Endothelial cell of umbilical vein (primary cell): ENCODE results near the gene RNF4.

Experiments
- EZH2 ChIP-seq: IDR thresholded peaks from 2 replicates; pipeline ENCODE4 v1.6.1; 2012; ENCODE audit warnings: borderline replicate concordance, low read depth, mild to moderate bottlenecking, moderate library complexity, low read length, inconsistent platforms; ENCODE audit not compliant: severe bottlenecking
- FOS ChIP-seq: IDR thresholded peaks from 2 replicates; pipeline ENCODE4 v1.6.1; 2011; ENCODE audit warnings: mild to moderate bottlenecking, low read length, moderate library complexity, borderline replicate concordance; ENCODE audit not compliant: insufficient read depth
- GATA2 ChIP-seq: IDR thresholded peaks from 2 replicates; pipeline ENCODE4 v1.7.0; 2011; ENCODE audit warnings: low read depth, mild to moderate bottlenecking, moderate library complexity, mixed read lengths, low read length; ENCODE audit not compliant: insufficient read length, insufficient read depth
- JUN ChIP-seq: IDR thresholded peaks from 2 replicates; pipeline ENCODE4 v1.6.1; 2011; ENCODE audit warnings: borderline replicate concordance, low read depth; ENCODE audit not compliant: insufficient read length, insufficient read depth
- MYC ChIP-seq: IDR thresholded peaks from one replicate; pipeline ENCODE4 v1.6.1; 2011; ENCODE audit warnings: mild to moderate bottlenecking, low read depth, low read length
- POLR2A ChIP-seq: IDR thresholded peaks from 2 replicates; pipeline ENCODE4 v1.6.1; 2012; ENCODE audit warnings: low read depth, mild to moderate bottlenecking, control low read depth, low read length
- POLR2AphosphoS5 ChIP-seq: IDR thresholded peaks from 2 replicates; pipeline ENCODE4 v1.6.1; 2012; ENCODE audit warnings: low read depth, mild to moderate bottlenecking, control low read depth, low read length, moderate library complexity; ENCODE audit not compliant: insufficient read depth
- TF ChIP-seq, protein P1 (sequence below), 2 donors: IDR thresholded peaks; 1 replicate in 1 of 2; 2 replicates in 1 of 2; pipeline ENCODE4 v1.5.1; 2011; ENCODE audit warnings: low read length in 2 of 2, mild to moderate bottlenecking in 2 of 2, moderate library complexity in 2 of 2, control low read depth in 1 of 2, inconsistent platforms in 1 of 2, low read depth in 1 of 2; ENCODE audit not compliant: insufficient read depth in 1 of 2; ENCODE audit errors: extremely low read depth in 1 of 2
- TF ChIP-seq, protein P2 (sequence below): IDR thresholded peaks from 2 replicates; pipeline ENCODE4 v1.6.1; 2011; ENCODE audit not compliant: insufficient read depth, insufficient read length

DNA sequence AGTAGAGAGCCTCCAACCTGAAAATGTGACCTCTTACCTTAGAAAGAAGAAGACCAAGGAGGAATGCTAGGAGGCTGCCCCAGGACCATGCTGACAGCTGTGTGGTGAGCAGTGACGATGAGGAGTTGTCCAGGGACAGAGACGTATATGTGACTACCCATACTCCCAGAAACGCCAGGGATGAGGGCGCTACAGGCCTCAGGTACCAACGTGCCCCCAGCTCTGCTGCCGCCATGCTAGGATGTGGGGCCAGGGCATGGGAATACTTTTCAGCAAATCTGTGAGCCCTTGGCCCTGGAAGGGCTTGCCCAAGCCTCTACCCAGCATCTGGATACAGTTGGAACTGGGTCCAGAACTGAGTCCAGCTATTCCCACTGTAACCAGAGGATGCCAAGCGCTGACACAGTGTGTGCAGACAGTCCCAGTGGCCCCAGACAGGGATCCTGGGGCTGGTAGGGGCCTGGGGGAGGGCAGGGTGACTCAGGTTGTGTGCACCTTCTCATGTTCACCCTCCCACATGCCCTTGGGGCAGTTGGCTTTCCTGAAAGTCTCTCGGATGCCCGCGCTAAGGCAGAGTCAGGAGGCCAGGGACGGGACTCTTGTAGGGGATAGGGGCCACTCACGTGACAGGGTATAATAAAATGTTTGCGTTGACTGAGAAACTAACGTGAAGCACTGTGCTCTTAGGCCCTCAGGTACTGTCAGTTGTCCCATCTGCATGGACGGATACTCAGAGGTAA is 43.7 kb downstream of the RNF4 start:
- TF ChIP-seq, protein P1, sequence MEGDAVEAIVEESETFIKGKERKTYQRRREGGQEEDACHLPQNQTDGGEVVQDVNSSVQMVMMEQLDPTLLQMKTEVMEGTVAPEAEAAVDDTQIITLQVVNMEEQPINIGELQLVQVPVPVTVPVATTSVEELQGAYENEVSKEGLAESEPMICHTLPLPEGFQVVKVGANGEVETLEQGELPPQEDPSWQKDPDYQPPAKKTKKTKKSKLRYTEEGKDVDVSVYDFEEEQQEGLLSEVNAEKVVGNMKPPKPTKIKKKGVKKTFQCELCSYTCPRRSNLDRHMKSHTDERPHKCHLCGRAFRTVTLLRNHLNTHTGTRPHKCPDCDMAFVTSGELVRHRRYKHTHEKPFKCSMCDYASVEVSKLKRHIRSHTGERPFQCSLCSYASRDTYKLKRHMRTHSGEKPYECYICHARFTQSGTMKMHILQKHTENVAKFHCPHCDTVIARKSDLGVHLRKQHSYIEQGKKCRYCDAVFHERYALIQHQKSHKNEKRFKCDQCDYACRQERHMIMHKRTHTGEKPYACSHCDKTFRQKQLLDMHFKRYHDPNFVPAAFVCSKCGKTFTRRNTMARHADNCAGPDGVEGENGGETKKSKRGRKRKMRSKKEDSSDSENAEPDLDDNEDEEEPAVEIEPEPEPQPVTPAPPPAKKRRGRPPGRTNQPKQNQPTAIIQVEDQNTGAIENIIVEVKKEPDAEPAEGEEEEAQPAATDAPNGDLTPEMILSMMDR (IDR thresholded peaks at IDR 0.05; ENCODE audit: extremely low read depth in 1 of 2, insufficient read depth in 1 of 2, low read depth in 1 of 2, low read length in 2 of 2) = no peak
- TF ChIP-seq POLR2AphosphoS5 (no peak), EZH2 (no peak), JUN (no peak), POLR2A (no peak), FOS (no peak), GATA2 (no peak), MYC (no peak)
- TF ChIP-seq, protein P2, sequence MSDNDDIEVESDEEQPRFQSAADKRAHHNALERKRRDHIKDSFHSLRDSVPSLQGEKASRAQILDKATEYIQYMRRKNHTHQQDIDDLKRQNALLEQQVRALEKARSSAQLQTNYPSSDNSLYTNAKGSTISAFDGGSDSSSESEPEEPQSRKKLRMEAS = no peak
